22Rv1 (cell line): ENCODE data around the gene SLMAP.

Experiments
- H3K27ac ChIP-seq: fragments of 450-650 bp; 2 replicates; pipeline ENCODE4 v1.5.1; 2017
- CTCF ChIP-seq: fragments of 450-650 bp; IDR thresholded peaks from 2 replicates; pipeline ENCODE4 v1.5.1; 2017; ENCODE audit warnings: mild to moderate bottlenecking
- ZFX ChIP-seq: fragments of 450-650 bp; IDR thresholded peaks from 2 replicates; pipeline ENCODE4 v1.6.1; 2017; ENCODE audit warnings: antibody characterized with exemption, borderline replicate concordance

The SLMAP gene

GRCh38 chr3:57937092-57937491 lies 181.0 kb downstream of the SLMAP start:
- no peak for TF ChIP-seq CTCF
- TF ChIP-seq ZFX, result no peak
- H3K27ac ChIP-seq, result no peak overlapping the region

- TF ChIP-seq CTCF, result no peak
- TF ChIP-seq ZFX, result no peak
- H3K27ac ChIP-seq, result no peak overlapping the region
Observed at GRCh38 chr3:57939775-57940174, 183.7 kb downstream of the SLMAP start.

- peak overlapping the region; percentile 49 for H3K27ac ChIP-seq
- TF ChIP-seq CTCF (no peak), ZFX (no peak)
Observed at GRCh38 chr3:57942388-57942787, 186.3 kb downstream of the SLMAP start.

- TF ChIP-seq ZFX (no peak), CTCF (no peak)
Observed at GRCh38 chr3:57942872-57943283, 186.8 kb downstream of the SLMAP start.

GRCh38 chr3:57943525-57944495 lies 187.7 kb downstream of the SLMAP start:
- H3K27ac ChIP-seq, result peak overlapping the region; percentile 49
- TF ChIP-seq CTCF (no peak), ZFX (no peak)

More at GRCh38 chr3:57942872-57943283, 186.8 kb downstream of the SLMAP start:
- peak overlapping the region; percentile 49 for H3K27ac ChIP-seq

- no peak for TF ChIP-seq CTCF
- TF ChIP-seq ZFX, result no peak
- H3K27ac ChIP-seq, result no peak overlapping the region
Observed at GRCh38 chr3:57946970-57947381, 190.9 kb downstream of the SLMAP start.

- H3K27ac ChIP-seq, result no peak overlapping the region
- TF ChIP-seq ZFX (no peak), CTCF (no peak)
Observed at GRCh38 chr3:57948080-57948671, 192.1 kb downstream of the SLMAP start.
